Fibroblast of upper back skin (primary cell): ENCODE measurements around the gene CDC42.

Experiments used
- DNase-seq: peaks from one replicate; pipeline ENCODE4 v3.0.0-alpha.2; 2013

CDC42 gene

GRCh38 chr1:22076346-22076745, 23.8 kb downstream of the CDC42 start:
- DNase-seq = no peak

- DNase-seq = no peak
Observed at GRCh38 chr1:22077728-22078127, 25.2 kb downstream of the CDC42 start.

- DNase-seq = no peak
Observed at GRCh38 chr1:22078133-22078532, 25.6 kb downstream of the CDC42 start.

- no peak for DNase-seq
Observed at GRCh38 chr1:22080191-22080590, 27.7 kb downstream of the CDC42 start.

- no peak for DNase-seq
Observed at GRCh38 chr1:22088331-22088730, 35.8 kb downstream of the CDC42 start.

GRCh38 chr1:22089134-22089571, 36.6 kb downstream of the CDC42 start:
- no peak for DNase-seq

- DNase-seq = no peak
Observed at GRCh38 chr1:22089787-22090186, 37.3 kb downstream of the CDC42 start.

- no peak for DNase-seq
Observed at GRCh38 chr1:22090867-22091266, 38.4 kb downstream of the CDC42 start.

- DNase-seq = peak; percentile 67
Observed at GRCh38 chr1:22092026-22092768, 39.7 kb downstream of the CDC42 start.

- DNase-seq = no peak
Observed at GRCh38 chr1:22093513-22093912, 41.0 kb downstream of the CDC42 start.

GRCh38 chr1:22096036-22096435, 43.5 kb downstream of the CDC42 start:
- DNase-seq = no peak

- DNase-seq = no peak
Observed at GRCh38 chr1:22096463-22096862, 44.0 kb downstream of the CDC42 start.

- DNase-seq = no peak
Observed at GRCh38 chr1:22098752-22099151, 46.2 kb downstream of the CDC42 start.

GRCh38 chr1:22100168-22100567, 47.7 kb downstream of the CDC42 start:
- DNase-seq = no peak

- no peak for DNase-seq
Observed at GRCh38 chr1:22101199-22101598, 48.7 kb downstream of the CDC42 start.

- DNase-seq = no peak
Observed at GRCh38 chr1:22101995-22102394, 49.5 kb downstream of the CDC42 start.

- DNase-seq = no peak
Observed at GRCh38 chr1:22102746-22103145, 50.2 kb downstream of the CDC42 start.

GRCh38 chr1:22104094-22104493, 51.6 kb downstream of the CDC42 start:
- no peak for DNase-seq

- DNase-seq = no peak
Observed at GRCh38 chr1:22104865-22105437, 52.4 kb downstream of the CDC42 start.

GRCh38 chr1:22105611-22106207, 53.2 kb downstream of the CDC42 start:
- peak; percentile 56 for DNase-seq

GRCh38 chr1:22107126-22107525, 54.6 kb downstream of the CDC42 start:
- DNase-seq = peak; percentile 27

- DNase-seq = peak; percentile 49
Observed at GRCh38 chr1:22108339-22109105, 56.0 kb downstream of the CDC42 start.

GRCh38 chr1:22110016-22110415, 57.5 kb downstream of the CDC42 start:
- no peak for DNase-seq

GRCh38 chr1:22111115-22111514, 58.6 kb downstream of the CDC42 start:
- no peak for DNase-seq
